Esophagus muscularis mucosa (tissue), 4 donors: ENCODE results near the gene SYT11.
A peak's percentile ranks its signal among the peaks of the same experiment; 100 is the strongest.

Source experiments
- EP300 ChIP-seq: sonication (generic); formaldehyde crosslinking; IDR thresholded peaks from one replicate; pipeline ENCODE4 v1.6.1; 2017; ENCODE audit warnings: antibody characterized with exemption
- POLR2A ChIP-seq: fragments of 450-650 bp; IDR thresholded peaks from one replicate; pipeline ENCODE4 v1.6.1; 2017; ENCODE audit warnings: antibody characterized with exemption, moderate library complexity, mild to moderate bottlenecking, low read depth
- TF ChIP-seq, protein P1 (sequence below), 3 experiments: fragments of 200-600 bp in 2 of 3; fragments of 450-650 bp in 1 of 3; sonication (generic) in 2 of 3; IDR thresholded peaks; one replicate each; pipeline ENCODE4 v1.5.1; 2017 to 2019; ENCODE audit warnings: antibody characterized with exemption in 3 of 3, mild to moderate bottlenecking in 2 of 3, moderate library complexity in 1 of 3

DNA sequence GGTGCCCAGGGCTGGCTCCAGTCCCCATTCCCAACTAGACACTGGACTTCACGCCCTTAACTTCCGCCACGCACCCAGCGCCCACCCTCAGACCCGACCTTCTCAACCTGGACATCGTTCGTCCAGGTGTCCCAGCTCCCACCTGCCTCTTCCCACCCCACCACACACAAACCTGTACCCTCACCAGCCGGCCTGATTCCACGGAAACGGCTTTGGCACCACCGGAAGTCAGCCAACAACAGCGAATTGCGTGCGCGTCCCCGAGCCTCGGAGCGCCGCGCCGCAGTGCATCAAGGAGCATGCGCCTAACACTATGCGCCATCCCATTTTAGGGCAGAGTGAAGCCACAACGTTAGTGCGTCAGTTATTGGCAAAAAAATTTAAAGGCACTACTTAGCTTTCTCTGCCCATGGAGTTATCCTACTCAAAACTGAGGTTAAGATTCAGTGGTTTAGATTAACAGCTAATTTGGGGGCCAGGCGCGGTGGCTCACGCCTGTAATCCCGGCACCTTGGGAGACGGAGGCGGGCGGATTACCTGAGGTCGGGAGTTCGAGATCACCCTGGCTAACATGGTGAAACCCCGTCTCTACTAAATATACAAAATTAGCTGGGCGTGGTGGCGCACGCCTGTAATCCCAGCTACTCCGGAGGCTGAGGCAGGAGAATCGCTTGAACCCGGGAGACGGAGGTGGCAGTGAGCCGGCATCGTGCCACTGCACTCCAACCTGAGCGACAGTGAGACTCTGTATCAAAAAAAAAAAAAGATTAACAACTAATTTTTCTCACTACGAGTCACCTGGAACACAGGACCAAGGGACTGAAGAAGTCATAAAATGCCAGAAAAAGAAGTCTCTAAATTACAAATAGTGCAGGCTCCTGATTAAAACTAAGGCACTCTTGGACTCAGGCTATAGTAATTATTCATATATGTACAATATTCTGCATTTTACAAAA is 2.1 kb upstream of the SYT11 start, which contains the start of gene GON4L:
- TF ChIP-seq, protein P1, sequence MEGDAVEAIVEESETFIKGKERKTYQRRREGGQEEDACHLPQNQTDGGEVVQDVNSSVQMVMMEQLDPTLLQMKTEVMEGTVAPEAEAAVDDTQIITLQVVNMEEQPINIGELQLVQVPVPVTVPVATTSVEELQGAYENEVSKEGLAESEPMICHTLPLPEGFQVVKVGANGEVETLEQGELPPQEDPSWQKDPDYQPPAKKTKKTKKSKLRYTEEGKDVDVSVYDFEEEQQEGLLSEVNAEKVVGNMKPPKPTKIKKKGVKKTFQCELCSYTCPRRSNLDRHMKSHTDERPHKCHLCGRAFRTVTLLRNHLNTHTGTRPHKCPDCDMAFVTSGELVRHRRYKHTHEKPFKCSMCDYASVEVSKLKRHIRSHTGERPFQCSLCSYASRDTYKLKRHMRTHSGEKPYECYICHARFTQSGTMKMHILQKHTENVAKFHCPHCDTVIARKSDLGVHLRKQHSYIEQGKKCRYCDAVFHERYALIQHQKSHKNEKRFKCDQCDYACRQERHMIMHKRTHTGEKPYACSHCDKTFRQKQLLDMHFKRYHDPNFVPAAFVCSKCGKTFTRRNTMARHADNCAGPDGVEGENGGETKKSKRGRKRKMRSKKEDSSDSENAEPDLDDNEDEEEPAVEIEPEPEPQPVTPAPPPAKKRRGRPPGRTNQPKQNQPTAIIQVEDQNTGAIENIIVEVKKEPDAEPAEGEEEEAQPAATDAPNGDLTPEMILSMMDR (IDR thresholded peaks at IDR 0.05), result peak in 1 of 3 experiments; percentile 26
- TF ChIP-seq EP300, result no peak
- TF ChIP-seq POLR2A, result no peak
